Activated T-cell treated with anti-CD3 and anti-CD28 coated beads for 48 hours (primary cell): ENCODE measurements around the gene FOXN1.
"Not testable (repeated sequence)": the region's sequence is repeated elsewhere in the genome, so short reads cannot be mapped to it uniquely, and the experiment has no call there.

Experiments used
- DNase-seq: peaks from one replicate; pipeline ENCODE4 v3.0.0-alpha.2; 2020; ENCODE audit warnings: low read depth

FOXN1 gene

DNA sequence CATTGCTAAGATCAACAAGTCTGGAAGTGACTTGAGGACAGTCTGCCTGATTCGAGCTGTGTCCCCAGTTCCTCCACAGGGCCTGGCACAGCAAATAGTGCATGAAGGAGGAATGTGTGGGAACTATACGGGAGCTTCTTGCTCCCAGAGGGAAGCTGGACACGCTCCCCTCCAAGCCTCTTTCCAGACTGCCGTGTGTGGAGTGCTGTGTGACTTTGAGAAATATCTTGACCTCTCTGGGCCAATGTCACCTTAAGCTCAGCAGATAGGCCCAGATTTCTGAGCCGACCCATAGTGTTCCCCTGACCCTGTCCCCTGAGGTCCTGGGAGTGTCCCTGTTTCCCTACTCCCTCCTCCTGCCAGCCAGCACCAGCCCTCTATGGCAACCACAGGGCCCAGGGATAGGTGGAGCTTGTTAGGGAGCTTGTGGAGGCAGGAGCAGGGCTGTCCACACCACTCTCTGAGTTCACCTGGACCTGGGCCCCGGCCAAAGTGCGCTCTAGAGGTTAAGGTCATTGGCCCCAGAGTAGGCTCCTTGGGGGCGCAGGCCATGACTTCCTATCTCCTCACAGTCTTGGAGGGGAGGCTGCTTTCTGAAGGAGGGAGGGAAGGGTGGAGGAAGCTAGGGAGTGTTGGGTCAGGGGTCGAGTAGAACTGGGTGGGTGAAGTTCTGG, 6.3 kb upstream of the FOXN1 start:
- no peak for DNase-seq

DNA sequence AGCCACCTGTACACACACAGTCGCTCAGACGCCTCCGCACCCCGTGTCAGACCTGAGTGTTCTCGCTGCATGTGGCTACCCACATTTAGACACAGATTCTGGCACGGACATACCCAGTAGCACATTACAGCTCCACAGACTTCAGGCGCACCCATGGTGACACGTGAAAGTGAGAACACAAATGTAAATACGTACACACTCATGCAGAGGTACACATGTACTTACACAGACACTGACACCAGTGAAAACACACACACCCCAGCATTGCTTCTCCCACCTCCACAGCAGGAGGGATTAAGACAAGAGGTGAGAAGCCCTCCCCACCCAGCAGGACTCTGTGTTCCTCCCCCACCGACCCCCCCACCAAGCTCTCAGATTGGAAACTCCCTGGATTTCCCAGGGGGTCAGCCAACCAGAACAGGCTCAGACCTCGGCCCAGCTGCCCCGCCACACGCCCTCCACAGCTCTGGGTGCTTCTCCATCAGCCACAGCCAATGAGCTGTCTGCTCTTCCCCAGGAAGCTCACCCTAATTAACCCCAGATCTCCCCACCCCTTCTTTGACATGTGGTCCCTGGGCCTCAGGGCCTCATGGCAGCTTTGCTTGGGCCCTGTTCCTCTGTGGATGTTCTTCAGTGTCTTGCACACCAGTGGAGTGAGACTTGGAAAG, 5.3 kb upstream of the FOXN1 start:
- no peak for DNase-seq

- DNase-seq = no peak
These were observed 4.5 kb upstream of the FOXN1 start for GRCh38 chr17:28501421-28502284.

GRCh38 chr17:28503420-28503819, 2.7 kb upstream of the FOXN1 start:
- no peak for DNase-seq

DNA sequence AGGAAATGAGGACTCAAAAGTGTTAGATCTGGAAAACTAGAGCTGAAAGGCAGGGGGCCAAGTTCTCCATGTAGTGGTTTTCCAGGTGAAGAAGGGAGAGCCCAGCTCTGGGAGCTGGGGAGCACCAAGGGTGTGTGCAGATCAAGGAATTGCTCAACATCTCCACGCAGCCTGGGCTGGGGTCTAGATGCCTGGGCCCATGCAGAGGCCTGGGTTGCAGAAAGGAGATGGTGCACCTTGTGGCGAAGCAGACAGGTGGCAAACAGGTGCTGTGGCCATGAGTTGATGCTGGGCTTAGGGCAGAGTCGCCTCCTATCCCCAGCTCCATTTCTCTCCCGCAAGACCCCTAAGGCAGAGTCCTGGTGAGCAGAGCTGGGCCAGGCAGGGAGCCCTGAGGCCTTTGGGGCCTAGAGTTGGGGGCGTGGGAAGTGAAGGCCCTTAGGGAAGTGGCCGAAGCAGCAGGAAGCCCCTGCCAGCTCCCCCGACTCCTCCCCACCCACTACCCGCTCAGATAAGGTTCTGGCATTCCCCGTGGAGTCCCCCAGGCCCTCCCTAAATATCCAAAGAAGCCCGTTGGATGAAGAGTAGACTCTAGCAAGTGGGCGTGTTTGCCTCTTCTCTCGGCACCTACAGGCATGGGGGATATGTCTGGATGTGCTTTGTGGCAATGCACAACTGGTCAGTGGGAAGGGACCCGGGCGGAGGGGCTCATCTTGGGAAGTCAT, 777 bp downstream of the FOXN1 start:
- DNase-seq = no peak

- DNase-seq = no peak
These were observed 1.5 kb downstream of the FOXN1 start for GRCh38 chr17:28507567-28508203.

- DNase-seq = no peak
These were observed 2.1 kb downstream of the FOXN1 start for GRCh38 chr17:28508211-28508724.

GRCh38 chr17:28509789-28510188, 3.6 kb downstream of the FOXN1 start:
- DNase-seq = no peak

- no peak for DNase-seq
These were observed 5.8 kb downstream of the FOXN1 start for GRCh38 chr17:28511858-28512461.

- no peak for DNase-seq
These were observed 7.3 kb downstream of the FOXN1 start for GRCh38 chr17:28513476-28513875.

DNA sequence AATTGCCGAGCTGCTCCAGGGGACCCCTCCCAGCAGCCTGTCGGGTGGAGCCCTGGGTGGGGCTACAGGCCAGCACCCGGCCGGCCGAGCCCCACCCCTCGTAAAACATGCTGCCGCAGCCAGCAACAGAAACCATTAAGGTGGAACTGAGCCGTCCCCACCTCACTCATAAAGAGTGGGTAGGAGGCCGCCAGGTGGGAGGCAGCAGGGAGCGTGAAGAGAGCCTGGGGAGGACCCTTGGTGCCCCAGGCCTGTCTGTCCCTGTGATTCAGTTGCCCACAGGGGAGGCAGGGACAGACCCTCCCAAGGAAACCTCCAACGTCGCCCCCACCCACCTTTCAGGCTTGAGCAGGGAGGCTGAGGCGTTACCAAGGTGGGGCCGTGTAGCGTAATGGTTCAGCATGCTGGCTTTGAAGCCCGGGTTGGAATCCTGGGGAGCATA, 8.4 kb downstream of the FOXN1 start:
- no peak for DNase-seq

DNA sequence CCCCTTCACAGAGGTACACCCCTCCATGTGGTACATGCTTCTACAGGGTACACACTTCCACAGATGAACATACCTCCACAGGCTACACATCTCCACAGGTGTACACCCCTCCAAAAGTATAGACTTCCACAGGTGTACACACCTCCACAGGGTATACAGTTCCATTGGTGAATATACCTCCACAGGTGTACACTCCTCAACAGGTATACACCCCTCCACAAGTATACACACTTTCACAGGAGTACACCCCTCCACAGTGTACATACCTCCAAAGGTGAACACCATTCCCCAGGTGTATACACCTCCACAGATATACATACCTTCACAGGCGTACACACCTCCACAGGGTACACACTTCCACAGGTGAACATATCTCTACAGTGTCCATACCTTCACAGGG, 9.4 kb downstream of the FOXN1 start:
- DNase-seq = no peak

DNA sequence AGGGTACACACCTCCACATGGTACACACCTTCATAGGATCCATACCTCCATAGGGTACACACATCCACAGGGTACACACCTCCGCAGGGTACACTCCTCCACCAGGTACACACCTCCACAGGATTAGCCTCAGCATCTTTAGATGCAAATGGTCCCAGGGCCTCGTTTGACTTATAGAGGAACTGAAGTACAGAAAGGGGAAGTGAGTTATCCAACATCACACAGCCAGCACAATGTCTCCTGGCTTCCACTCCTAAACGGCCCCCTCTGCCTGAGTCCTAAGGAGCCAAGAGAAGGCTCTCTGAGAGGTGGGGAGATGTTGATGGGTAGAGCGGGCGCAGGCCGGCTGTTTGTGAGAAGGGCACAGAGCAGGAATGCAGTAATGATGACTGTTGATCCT, 12.0 kb downstream of the FOXN1 start:
- DNase-seq = no peak

DNA sequence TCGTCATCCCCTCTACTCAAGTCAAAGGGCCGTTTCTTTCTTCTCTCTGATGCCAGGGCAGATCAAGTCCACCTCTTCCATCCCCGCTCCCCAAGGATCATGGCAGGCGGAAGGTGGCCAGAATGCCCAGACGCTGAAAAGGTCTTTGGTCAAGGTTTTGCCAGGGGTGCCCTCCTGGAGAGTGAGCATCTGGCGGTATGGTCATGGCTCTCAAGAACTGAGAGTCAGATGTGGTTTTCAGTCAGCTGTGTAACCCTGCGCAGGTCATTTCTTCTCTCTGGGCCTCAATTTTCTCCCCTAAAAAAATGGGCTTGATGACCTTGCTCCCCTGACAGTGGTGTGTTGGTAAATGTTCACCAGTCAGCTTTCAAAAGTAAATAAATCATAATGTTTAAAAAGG, 12.4 kb downstream of the FOXN1 start:
- no peak for DNase-seq

GRCh38 chr17:28519236-28519635, 13.1 kb downstream of the FOXN1 start:
- no peak for DNase-seq

DNA sequence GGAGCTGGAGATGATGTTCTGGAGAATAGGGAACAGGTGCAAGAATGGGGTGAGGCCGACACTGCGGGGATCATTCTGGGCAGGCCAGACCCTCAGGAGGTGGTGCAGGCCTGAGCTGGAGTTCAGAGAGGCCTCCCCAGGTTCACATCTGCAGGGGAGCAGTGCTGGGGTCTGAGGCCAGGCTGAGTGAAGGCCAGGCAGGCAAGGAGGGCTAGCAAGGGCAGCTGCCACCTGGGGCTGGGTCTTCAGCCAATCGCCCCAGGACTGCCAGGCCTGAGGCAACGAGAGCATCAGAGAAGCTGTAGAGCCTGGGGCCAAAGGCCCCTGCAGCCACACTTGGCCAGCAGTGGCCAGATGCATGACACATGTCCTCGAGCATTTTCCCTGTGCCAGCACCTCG, 14.5 kb downstream of the FOXN1 start:
- no peak for DNase-seq

- no peak for DNase-seq
These were observed 15.3 kb downstream of the FOXN1 start for GRCh38 chr17:28521311-28522085.

GRCh38 chr17:28522281-28522680, 16.1 kb downstream of the FOXN1 start:
- not testable (repeated sequence) for DNase-seq

DNA sequence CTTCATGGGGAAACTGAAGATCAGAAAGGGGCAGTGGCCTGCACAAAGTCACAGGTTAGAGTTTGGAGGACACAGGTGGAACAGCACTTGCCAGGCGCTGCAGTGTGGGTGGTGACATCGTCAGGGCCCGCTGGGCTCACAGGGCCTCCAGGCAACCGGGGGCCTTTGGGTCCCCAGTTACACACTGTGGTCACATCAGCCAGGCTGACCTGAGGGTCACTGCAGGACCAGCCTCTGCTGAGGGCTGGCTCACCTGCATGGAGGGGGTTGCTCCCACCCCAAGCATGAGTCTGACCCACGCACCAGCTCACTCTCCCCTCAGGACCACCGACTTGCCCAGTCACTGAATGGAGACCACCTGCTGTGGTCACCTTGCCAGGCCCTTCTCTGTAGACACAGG, 17.0 kb downstream of the FOXN1 start:
- DNase-seq = no peak

- DNase-seq = no peak
These were observed 17.7 kb downstream of the FOXN1 start for GRCh38 chr17:28523876-28524275.
